GM19468 (cell line): Measurements from ENCODE around the gene TSHZ3.

ENCODE experiments used
- ATAC-seq: cut with Tn5 transposase; IDR thresholded peaks from one replicate; pipeline ENCODE4 v1.9.1; 2021; ENCODE audit warnings: mild to moderate bottlenecking, moderate library complexity, moderate number of reproducible peaks; ENCODE audit not compliant: unreplicated experiment; ENCODE audit errors: extremely low read depth

Gene TSHZ3

GRCh38 chr19:31255174-31255799 is 93.9 kb downstream of the TSHZ3 start:
- ATAC-seq = no peak

GRCh38 chr19:31254611-31255010 is 94.6 kb downstream of the TSHZ3 start:
- ATAC-seq = no peak

- no peak for ATAC-seq
Measured at GRCh38 chr19:31254180-31254551, 95.1 kb downstream of the TSHZ3 start.

GRCh38 chr19:31253526-31254179 is 95.6 kb downstream of the TSHZ3 start:
- no peak for ATAC-seq

- ATAC-seq = no peak
Measured at GRCh38 chr19:31252441-31252840, 96.8 kb downstream of the TSHZ3 start.

GRCh38 chr19:31249217-31249616 is 100.0 kb downstream of the TSHZ3 start:
- no peak for ATAC-seq

GRCh38 chr19:31235806-31236205 is 113.4 kb downstream of the TSHZ3 start:
- no peak for ATAC-seq

- no peak for ATAC-seq
Measured at GRCh38 chr19:31233295-31233800, 115.9 kb downstream of the TSHZ3 start.

- no peak for ATAC-seq
Measured at GRCh38 chr19:31232871-31233270, 116.4 kb downstream of the TSHZ3 start.

GRCh38 chr19:31232180-31232579 is 117.1 kb downstream of the TSHZ3 start:
- no peak for ATAC-seq

- no peak for ATAC-seq
Measured at GRCh38 chr19:31231237-31231636, 118.0 kb downstream of the TSHZ3 start.

GRCh38 chr19:31226151-31226935 is 122.9 kb downstream of the TSHZ3 start:
- ATAC-seq = no peak
